HG03442 (cell line): Measurements from ENCODE around the gene TNIK.

Experiments used
- ATAC-seq: cut with Tn5 transposase; IDR thresholded peaks from one replicate; pipeline ENCODE4 v1.9.1; 2021; ENCODE audit warnings: mild to moderate bottlenecking, moderate library complexity; ENCODE audit not compliant: unreplicated experiment

The TNIK gene

DNA sequence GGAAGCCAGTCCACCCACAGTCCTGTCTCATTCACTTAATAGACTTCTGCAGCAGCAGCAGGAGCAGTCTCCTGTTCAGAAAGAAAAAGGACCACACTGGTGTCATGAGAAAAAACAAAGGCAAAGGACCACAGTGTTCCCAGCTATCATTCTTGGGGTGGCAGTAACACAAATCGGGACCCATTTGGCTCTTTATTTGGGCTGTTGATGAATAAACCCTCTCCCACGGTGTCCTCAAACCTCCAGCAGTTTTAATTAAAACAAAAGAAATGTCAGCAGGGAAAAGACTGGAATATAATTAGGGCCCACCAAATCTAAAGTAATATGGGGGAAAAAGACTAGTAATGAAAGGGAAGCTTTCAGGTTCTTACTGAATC is 223.2 kb downstream of the TNIK start:
- ATAC-seq: no peak

DNA sequence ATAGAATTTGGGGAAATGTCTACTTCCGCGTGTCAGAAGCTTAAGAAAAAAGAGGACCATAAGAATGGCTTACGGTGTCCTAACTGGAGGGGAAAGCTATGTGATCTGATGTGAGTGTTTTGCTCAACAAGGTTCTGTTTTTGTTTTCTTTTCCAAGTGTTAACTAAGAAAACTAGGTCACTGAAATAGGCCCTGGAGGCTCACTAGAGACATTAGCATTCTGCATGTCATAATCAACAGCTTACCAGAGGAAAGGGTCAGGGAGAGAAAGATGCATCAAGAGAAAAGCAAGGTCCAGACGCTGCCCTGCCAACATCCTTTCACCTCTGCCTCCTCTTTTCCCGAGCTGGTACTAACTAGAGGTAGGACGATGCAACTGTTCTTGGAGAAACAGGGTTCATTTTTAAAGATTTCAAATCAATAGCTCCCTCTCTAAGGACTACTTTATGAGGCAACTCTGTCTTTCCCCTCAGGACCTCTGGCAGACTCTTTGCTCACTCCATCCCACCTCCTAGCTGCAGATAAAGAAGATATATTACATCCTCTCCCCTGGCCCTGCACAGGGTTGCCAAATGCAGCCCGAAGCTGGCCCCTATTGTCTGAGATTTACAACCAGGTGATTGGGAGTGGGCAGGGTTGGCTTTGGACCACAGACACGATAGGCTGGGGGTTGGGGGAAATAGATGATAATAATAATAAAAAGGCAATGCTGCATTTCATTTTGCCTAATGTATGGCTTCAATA is 223.8 kb downstream of the TNIK start:
- no peak for ATAC-seq

DNA sequence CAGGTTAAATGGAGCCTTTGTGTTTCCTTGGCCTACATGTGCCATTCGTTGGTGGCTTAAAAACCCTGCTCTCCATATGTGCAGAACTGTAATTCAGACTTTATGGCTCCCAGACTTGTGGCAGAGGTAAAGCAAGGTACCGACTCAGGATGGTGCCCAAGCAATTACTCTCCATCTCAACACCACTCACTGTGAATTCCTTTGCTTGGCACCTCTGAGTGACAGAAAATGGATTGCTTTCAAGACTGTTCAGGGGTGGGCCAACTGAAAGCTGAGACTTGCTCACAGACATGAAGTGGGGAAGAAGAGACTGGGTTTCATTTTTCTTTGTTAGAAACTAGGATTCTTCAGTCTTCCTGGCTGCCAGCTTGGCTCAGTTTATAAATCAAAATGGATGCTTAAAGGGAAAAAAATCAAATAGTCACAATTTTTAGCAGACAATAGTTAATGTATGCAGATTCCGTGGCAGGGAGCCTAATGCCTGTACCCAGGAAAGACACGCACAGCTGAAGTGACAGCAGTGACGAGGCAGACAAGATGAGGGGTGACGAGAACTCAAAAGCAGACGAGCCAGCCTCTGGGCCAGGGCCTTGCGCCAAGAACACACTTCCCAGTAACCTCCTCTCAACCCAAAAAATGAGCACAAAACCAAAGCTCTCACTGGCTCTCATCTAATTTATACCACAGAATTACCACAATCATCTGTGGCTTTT is 225.8 kb downstream of the TNIK start:
- no peak for ATAC-seq

DNA sequence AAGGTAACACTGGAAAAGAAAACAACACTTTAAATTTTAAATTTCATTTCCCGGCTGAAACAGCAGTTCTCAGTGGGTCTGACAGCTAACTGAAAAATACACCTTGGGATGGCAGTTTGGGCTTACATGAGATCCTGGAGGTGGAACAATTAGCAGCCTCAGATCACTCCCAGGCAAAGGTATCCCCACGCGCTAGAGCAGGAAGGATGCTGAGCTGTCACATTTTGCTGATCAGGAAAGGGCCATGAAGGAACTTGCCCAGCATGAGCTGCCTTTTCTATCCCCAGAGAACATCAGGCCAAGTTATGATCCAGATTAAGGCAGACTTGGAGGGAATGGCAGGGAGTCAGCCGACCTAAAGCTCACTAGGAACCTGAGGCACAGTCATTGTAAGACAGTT is 228.8 kb downstream of the TNIK start:
- ATAC-seq: no peak

DNA sequence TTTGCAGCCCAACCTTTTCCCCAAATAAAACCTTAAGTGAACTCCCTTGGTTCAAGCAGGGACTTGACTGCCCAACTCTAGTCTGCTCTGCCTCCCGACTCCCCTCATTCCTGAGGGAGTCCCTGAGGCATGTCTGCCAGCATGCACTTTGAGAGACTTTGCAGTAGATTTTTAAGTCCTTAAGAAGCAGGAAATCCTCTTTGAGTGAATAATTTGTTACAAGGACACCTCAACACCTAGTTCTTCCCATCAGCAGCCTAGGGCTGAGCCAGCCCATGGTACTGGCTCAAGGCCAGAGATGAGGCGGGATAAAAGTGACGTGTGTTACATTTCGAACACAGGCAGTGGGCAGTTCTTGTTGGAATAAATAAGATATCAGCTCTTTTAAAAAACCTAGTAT is 229.3 kb downstream of the TNIK start:
- ATAC-seq: no peak

DNA sequence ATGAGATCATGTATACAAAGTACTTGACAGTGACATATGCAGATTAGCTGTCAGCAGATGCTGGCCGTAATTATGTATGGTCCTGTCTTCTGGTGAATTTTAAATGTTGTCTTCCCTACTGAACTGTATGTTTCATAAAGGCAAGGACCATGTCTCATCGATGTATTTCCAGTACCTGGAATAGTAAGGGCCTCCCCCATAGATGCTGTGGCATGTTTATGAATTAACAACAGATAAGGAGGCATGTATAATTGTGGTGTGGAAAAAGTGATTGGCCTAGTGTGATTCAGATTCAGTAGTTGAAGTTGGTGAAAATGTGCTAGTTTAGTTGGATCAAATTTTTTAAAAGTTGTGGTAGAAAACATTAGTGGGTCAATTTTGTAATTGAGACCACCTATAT is 231.0 kb downstream of the TNIK start:
- ATAC-seq: no peak

DNA sequence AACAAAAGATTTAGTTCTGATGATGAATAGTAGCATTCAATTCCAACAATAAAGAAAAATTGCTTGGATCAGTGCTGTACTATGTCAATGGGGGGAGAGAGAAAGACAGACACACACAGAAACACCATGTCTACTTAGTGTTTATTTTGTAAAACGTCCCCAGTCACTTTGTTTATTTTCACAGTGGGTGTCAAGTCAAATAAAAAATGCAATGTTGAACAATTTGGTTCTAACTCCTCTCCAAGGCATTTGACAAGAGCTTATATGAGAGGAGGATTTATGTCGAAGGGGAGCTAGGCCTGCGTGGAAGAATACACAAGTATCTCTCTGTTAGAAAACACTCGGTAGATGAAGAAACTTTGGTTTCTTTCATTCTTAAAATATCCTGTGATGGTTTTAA is 232.0 kb downstream of the TNIK start:
- ATAC-seq: no peak

DNA sequence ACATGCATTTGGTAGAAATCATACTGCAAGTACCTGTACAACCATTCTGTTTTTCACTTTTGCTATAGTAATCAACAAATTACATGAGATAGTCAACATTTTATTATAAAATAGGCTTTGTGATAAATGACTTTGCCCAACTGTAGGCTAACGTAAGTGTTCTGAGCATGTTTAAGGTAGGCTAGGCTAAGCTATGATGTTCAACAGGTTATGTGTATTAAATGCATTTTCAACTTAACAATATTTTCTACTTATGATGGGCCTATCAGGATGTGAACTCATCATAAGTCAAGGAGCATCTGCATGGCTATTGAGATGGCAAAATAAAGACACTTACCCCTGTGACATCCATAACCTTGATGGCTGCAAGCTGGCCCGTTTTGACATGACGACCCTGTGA is 232.4 kb downstream of the TNIK start:
- no peak for ATAC-seq

DNA sequence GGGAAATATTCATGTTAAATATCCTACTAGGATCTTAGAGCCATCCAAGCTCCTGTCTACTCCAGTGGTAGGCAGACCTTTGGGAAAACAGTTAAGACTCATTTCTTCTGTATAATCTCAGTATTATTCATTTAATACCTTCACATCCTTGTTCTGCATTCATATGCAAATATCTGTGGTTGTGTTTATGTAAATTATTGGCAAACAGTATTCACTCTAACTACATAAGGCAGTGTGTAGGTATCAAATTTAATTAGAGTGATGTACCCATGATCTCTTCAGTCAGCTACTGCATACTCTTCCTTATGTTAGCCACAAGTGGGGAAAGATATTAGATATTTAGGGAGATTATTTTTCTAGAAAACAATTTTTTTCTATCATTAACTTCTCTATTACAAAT is 232.8 kb downstream of the TNIK start:
- ATAC-seq: no peak

DNA sequence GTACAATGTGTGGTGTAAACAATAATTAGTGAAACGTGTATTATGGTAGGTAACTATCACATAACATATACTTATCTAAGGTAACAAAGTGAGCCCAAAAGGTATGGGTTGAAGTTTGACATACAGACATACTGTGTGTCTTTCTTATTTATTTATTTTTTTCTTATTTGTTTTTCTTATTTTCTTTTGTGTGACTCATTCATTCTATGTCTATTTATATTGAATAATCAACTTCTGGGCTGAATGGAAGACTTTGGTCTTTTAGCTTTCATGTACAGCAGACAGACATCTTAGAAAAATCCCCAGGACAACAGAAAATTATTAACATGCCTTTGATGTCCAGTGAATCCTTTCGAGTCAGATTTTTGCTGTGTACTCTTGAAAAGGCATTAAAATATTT is 233.4 kb downstream of the TNIK start:
- no peak for ATAC-seq

DNA sequence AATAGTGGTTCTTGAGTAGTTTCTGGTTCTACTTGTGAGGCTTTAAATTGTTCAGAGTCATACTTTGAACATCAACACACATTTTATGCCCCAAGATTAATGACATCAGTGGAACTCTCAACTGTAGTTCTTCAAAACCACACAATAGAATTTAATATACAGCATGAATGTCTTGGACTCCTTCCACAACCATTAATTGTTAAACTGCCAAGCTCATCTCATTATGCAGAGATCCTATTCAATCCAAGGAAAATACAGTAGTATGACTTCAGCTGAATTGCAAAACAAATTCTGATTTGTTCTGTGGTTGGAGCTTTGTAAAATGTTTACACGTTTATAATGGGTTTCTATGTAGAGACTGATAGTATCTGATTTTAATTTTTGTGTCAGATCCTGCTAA is 234.5 kb downstream of the TNIK start:
- ATAC-seq: no peak

DNA sequence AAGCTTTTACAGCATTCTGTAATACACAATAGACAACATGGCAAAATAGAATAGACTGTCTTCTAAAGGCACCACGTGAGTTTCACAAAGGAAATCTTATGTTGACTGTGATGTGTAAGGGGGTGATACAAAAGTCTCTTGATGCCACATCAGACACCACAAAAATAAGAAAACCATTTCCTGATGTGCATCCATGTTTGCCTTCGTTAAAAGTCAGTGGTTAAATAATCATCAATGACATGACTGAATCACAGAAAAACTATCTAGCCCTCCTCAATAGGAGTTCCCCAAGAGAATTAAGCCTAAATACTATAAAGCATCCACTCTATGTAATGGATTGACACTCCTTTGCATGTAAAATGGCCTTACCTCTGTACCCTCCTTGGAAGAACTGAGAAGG is 235.0 kb downstream of the TNIK start:
- ATAC-seq: no peak

DNA sequence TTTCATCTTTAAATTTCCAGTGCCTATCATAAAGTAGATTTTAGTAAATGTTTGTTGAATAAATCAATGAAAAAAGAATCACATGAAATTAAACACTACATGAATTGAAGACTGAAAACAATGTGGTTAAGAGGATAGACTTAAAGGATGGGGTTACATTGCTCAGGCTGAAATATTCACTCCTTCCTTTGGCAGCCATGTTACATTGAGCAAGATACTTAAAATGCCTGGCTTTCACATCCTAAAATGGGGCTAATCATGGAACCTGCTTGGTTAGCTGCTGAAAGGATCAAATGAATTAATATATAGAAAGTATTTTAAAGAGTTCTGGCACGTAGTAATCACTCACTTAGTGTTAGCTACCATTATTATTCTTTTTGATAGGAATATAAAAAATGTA is 236.8 kb downstream of the TNIK start:
- ATAC-seq: no peak

DNA sequence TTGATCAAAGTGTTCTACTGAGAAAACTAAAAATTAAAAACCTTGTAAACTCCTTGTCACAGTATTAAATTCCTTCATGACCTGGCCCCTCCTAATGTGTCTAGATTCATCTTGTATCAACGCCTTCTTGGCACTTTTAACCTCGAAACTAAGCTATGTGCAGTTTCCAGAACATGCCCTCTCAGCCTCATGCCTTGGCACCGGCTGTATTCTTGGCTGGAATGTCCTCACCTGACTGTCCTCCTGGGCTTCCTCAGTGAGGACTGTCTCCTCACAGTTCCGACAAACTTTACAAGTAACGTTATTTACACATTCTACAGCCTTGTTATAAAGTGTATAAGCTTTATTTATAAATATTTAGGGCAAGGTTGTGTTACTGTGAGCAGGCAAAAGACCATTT is 237.2 kb downstream of the TNIK start:
- no peak for ATAC-seq

DNA sequence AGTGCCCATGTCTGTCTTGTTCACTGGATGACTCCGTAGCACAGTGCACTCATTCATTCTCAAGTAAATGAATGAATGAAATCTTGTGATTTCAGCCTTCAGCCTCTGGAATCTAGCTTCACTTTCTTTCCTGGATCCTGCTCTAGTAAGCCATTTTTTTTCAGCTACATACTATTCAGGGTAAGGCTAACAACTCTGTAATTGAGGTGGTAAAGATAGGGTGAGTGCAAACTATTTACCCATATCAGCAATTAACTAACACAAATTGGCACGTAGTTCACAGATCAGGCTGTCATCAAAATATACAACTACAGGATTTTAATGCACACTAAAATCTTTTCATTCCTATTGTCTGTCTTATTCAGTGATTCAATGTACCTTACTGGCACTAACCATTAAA is 238.6 kb downstream of the TNIK start:
- no peak for ATAC-seq

DNA sequence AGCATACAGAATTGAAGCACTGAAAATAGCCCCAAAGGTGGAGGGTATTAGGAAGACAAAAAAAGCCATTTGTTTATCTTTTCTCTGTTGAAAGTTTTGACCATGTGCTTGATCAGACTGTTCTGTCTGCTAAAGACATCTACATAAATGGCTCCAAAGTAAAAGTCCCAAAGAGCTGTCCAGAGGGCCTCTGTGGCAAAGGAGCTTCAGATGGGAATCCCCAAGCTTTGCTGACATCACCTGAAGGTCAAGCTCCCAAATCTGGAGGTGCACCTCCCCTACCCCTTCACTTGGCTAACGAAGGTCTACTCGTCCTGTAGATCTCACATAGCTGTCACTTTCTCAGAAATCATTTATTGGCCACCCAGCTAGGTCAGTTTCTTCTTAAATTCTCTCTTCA is 239.1 kb downstream of the TNIK start:
- ATAC-seq: no peak

DNA sequence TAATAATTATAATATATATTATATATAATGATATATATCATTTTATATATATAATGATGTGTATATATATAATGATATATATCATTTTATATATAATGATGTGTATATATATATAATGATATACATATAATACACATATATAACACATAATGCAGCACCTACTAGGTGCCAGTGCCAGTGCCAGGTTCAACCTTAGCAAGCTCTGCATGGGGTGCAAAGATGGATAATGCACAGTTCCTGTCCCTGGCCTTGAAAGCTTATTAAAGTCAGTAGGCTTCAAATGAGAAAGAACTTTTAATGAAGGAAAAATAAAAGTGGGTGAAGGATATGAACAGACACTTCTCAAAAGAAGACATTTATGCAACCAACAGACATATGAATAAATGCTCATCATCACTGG is 240.9 kb downstream of the TNIK start:
- ATAC-seq: no peak

DNA sequence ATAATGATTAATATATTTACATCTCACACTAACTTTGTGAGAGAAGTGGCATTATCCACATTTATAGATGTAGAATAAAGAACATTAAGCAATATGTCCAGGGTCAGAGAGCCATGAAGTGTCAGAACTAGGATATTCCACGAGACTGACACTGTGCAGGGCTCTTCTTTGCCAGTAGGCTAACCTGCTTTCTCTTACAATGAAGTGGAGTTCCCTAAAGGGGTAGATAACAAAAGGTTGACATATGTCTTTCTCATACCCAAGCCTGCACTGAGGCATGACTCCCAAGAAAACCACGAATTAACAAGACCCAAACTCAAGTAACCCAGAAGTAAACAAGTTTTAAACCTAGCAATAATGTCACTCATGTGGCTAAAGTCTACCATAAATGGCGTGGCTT is 242.1 kb downstream of the TNIK start:
- ATAC-seq: no peak

DNA sequence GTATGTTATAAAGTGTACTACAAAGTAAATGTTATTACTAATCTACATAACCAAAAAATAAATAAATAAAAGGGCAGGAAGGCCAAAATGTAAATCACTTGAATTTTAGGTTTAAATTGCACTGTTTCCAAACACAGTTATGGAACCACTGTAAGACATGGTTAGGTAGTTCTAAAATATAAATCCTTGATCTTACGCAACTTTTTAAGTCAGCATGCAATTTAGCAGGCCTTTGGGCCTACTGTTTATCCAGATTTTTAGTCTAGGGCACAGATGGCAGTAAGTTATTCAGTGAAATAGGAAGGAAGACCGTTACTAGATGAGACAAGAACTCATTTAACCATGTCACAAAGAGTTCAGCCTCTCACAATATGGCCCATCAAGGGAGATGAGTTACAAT is 246.3 kb downstream of the TNIK start:
- no peak for ATAC-seq

DNA sequence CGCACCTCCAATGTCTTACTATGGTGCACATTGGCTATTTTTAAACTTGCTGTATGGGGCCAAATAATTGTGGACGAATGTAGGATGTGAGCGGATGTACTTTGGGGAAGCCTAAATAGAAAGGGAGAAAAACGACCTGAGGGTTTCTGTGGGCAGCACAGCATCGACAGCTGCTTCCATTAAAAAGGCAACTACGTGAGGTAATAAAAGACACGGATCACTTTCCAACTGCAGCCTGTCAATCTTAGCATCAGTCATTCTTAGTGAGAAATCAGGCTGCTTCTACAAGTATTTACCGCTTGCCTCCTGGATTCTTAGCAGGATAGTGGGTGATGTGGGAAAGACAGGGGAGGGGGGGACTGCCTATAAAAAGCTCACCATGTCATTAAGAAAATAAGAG is 247.0 kb downstream of the TNIK start:
- ATAC-seq: no peak

DNA sequence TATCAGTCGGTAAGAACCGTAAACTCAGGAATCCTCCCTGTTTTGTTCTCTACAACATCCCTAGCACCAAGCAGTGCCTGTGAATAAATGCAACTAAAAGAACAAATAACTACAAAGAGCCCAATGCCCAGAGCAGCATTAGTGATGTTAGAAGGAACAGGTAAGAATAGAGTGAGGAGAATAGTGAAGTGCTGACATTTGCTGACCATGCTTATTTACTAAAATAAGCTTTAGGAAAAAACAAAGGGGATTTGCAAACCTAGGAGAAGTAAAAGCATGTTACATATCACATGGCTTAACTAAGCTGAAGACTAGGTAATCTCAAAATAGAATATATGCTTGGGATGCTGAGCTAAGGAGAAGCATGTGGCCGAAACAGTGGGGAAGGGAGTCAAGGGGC is 247.6 kb downstream of the TNIK start:
- ATAC-seq: no peak

DNA sequence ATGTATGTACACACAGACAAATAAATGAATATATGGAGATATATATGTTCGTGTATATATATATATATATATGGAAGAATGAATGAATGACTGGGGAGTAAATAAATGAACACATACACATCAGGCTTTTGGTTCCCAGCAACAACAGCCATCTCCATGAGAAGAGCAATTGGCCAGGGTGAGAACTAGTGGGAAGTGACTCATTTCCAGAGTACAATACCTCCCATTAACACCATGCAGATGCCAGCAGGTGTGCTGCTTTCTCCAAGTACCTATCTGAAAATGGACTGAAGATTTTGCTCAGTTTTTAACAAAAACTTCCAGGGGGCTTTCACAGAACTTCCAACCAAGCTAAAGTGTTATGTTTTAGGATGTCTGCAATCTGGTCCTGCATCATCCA is 253.9 kb downstream of the TNIK start:
- ATAC-seq: peak; percentile 77

DNA sequence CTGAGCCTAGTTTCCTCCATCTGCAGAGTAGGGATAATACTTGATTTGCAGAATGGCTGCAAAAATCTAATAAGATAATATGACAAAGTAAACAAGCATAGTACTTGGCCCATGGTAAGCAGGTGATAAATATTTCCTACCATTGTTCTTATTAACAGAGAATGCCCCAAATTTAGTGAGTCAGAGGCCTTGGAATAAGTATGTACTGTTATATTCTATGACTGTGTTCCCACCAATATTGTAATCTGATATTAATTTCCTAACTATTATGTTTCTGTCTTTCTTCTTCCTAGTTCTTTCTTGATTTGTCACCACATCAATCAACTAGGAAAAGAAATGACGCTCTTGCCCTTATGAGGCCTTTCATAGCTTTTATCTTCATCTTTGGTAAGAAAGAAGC is 255.3 kb downstream of the TNIK start:
- no peak for ATAC-seq
